Measurements from ENCODE around the gene ZMYND19.
"Not testable (repeated sequence)": the region's sequence is repeated elsewhere in the genome, so short reads cannot be mapped to it uniquely, and the experiment has no call there.

Gene ZMYND19

GRCh38 chr9:137545123-137545522, 45.2 kb downstream of the ZMYND19 start:
- Histone ChIP-seq H3K27ac (peak overlapping the region in 1 of 2 donors; percentile 55), H3K4me3 (no peak overlapping the region)
- DNase-seq (ENCODE audit: low spot score): no peak
- no peak for TF ChIP-seq CTCF (IDR thresholded peaks at IDR 0.05)

GRCh38 chr9:137544176-137544760, 46.0 kb downstream of the ZMYND19 start:
- no peak overlapping the region for H3K4me3 ChIP-seq
- TF ChIP-seq CTCF (IDR thresholded peaks at IDR 0.05): no peak
- peak overlapping the region in 1 of 2 donors; percentile 59 for H3K27ac ChIP-seq
- DNase-seq (ENCODE audit: low spot score): no peak

GRCh38 chr9:137543237-137543963, 46.9 kb downstream of the ZMYND19 start:
- TF ChIP-seq CTCF (IDR thresholded peaks at IDR 0.05): no peak
- H3K27ac ChIP-seq: peak overlapping the region in 1 of 2 donors; percentile 59
- H3K4me3 ChIP-seq: no peak overlapping the region
- DNase-seq (ENCODE audit: low spot score): no peak

GRCh38 chr9:137542486-137542885, 47.8 kb downstream of the ZMYND19 start:
- Histone ChIP-seq H3K27ac (no peak overlapping the region), H3K4me3 (no peak overlapping the region)
- no peak for TF ChIP-seq CTCF (IDR thresholded peaks at IDR 0.05)
- no peak for DNase-seq (ENCODE audit: low spot score)

GRCh38 chr9:137540536-137540935, 49.8 kb downstream of the ZMYND19 start:
- no peak for TF ChIP-seq CTCF (IDR thresholded peaks at IDR 0.05)
- Histone ChIP-seq H3K27ac (no peak overlapping the region), H3K4me3 (no peak overlapping the region)
- no peak for DNase-seq (ENCODE audit: low spot score)

GRCh38 chr9:137538058-137538457, 52.3 kb downstream of the ZMYND19 start:
- no peak for TF ChIP-seq CTCF (IDR thresholded peaks at IDR 0.05)
- no peak overlapping the region for H3K27ac ChIP-seq
- H3K4me3 ChIP-seq: no peak overlapping the region
- DNase-seq (ENCODE audit: low spot score): no peak

GRCh38 chr9:137536594-137537131, 53.6 kb downstream of the ZMYND19 start:
- H3K4me3 ChIP-seq; DNase-seq (ENCODE audit: low spot score); H3K27ac ChIP-seq: not testable (repeated sequence)

All from coronary artery (tissue), 2 donors.